GM18858 (cell line): Measurements from ENCODE around the gene PSME3IP1.
A peak's percentile ranks its signal among the peaks of the same experiment; 100 is the strongest.

ENCODE experiments used
- ATAC-seq: cut with Tn5 transposase; IDR thresholded peaks from one replicate; pipeline ENCODE4 v1.9.1; 2021; ENCODE audit not compliant: unreplicated experiment

The PSME3IP1 gene

DNA sequence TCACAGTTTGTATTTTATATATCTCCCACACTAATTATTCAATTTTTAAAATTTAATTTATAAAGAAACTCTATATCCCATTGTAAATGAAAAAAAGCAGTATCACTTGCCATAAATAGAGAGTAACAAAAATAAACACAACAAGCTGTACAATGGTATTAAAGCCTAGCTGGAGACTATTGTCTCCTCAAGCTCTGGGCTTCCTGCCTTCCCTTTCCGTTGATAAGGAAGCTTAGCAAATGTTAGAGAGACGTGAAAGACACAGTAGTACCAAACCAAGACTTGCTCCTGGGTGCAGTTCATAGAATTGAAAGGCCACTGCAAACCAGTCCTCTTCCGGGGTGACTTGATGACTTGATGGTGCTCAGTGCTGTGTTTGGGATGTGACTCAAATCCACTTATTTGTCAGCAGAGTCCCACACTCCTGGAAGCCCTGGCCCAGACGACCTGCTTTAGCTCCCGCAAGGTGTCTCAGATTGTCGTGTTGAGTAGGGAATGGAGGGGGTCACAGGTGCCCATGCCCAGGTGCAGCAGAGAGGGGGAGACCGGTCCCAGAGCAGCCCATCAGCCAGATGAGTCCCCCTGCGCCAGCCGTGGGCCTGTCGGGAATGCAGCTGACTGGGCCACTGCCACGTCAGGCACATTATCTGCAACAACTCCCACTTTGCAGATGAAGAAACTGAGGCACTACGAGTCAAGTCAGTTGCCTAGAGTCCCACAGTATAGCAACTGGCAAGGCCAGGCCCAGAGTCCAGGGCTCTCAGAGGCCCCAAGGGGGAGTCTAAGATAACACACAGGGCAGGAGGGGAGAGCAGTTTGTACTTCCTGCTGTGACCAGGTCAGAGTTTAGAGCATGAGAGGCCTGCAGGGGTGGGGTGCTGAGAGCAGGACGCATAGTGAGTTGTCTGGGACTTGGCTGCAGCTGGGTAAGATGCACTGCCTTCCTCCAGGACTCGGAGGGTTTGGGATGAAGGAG lies 40.5 kb downstream of the PSME3IP1 start:
- ATAC-seq: no peak

DNA sequence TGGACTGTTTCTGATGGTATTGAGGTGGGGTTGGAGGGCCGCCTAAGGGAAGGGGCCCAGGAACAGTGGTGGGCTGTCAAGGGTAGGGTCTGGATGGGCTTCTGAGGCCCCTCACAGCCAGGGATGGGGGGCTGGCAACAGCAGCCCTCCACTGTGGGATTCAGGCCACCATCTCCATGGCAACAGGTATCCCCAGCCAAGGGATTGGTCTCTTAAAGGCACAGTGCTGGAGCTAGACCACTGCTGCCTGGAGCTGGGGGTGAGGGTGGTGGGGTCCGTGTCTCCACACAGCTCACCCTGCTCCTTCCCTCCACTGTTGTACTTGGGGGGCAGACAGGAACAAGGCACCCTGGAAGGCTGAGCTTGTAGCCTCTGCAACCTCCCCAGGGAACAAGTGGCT lies 41.8 kb downstream of the PSME3IP1 start:
- no peak for ATAC-seq

DNA sequence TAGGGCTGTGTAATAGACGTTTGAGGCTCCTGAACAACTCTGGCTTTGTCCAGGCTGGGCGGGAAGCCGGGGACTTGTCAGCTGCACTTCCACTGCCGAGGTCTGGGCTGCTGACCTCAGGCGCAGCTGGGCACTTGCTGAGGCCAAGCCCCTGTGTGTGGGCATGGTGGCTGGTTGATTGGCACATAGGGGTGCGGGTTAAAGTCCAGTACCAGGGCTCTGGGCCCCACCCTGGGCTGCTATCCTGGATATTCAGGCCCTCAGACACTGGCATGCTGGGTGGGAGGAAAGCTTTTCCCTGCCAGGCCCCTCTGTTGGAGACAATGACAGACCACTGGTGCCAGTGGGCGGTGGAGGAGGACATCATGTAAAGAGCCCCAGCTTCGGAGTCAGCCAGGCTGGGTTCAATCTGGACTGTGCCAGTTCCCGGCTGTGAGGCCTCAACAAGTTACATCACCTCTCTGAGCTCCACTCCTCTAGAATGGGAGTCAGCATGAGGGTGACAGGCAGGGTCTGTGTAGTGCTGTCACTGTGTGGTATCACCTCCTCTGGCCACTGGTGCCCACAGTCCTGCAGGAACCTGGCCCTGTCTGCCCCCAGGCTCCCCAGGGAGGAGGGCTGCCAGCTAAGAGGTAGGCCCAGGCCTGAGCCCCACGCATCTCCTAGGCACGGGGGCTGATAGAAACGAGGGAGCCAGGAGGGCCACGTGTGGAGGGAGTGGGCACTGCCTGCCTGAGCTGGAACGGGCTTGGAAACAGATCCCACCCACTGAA lies 42.5 kb downstream of the PSME3IP1 start:
- no peak for ATAC-seq

DNA sequence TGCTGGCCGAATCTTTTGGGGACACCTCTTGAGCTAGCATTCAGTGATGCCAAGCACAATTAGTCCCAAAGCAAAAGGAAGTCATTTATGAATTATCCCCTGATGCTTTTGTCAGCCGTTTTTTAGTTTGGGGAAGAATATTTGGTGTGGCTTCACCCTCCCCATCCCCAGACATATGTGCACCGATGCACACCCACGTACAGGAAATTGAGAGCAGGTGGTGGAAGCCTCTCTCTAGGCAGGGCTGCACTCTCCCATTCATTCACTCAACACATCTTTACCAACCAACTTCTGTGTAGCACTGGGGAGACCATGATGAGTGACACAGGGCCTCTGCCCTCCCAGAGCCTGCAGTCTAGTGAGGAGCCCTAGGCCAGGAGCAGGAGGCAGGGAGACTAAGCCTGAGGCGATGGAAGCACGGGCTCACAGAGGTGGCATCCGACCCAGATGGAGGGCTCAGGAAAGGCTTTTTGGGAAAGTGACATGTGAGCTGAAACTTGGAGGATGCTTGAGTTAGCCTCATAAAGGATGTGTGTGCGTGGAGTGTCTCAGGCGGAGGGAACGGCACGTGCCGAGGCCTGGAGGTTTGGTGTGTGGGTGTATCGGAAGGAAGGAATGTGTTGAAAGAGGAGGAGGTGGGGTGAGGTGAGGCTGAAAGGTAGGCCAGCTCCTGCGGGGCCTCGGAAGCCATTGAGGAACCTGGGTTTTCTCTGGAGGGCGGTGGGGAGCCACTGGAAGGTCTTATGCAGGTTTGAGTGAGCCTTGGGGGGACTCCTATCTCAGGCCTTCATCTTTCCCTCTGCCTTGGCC lies 43.8 kb downstream of the PSME3IP1 start:
- no peak for ATAC-seq

DNA sequence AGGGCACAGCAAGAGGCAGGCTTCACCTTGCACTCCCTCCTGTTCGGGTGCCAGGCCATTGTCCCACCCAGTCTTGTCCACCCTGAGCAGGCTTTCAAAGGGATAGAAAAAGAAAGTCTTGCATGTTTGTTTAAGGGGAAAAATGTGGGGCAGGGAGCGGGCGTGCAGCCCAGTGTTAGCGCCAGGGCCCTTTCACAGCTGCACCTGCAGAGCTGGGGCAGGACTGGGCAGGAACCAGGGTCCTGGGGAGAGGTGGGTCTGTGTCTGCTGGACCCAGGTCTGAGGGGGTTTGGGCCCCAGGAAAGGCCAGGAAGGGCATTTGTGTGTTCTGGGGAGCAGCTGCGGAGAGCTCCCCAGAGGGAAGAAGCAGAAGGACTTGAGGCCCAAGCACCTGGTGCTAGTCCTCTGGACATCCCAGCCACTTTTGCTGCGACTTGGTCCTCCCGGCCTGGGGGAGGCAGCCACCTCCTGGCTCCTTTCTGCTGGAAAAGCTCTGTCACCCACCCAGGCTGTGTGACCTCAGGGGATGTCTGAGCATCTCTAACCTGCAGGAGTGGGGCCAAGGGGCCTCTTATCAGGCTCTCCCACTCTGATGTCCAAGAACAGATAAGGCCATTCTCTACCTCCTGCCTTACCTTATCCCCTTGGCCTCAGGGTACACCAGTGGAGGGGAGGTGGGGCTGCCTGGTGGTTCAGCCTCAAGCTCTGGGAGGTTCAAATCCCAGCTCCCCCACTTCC lies 44.7 kb downstream of the PSME3IP1 start:
- ATAC-seq: no peak

DNA sequence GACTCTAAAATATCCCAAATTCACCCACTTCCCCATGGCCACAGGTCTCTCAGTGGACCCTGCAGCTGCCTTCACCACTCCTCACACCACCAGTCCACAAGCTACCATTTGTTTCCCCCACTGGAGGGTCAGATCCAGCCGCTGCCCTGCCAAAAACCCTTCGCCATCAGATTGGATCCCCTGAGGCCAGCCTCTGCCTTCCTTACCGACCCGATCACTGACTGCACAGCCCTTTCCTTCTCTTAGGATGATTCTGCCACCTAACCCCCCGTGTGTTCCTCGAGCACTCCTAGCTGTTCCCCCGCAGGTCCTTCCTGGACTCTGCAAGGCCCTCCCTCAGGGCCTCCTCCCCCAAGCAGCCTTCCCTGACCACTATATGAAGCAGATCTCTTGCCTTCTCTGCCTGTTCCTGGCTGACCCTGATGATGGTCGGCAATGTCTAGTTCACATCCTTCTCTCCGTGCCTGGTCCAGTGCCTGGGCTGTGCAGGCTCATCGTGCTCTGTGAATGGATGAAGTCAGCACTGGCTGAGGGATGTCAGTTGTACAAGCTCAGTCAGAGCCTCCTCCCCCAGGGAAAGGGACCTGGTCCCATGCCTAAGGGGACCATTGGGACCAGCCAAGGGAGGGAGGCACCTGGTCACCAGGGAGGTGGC lies 47.4 kb downstream of the PSME3IP1 start:
- ATAC-seq: no peak

DNA sequence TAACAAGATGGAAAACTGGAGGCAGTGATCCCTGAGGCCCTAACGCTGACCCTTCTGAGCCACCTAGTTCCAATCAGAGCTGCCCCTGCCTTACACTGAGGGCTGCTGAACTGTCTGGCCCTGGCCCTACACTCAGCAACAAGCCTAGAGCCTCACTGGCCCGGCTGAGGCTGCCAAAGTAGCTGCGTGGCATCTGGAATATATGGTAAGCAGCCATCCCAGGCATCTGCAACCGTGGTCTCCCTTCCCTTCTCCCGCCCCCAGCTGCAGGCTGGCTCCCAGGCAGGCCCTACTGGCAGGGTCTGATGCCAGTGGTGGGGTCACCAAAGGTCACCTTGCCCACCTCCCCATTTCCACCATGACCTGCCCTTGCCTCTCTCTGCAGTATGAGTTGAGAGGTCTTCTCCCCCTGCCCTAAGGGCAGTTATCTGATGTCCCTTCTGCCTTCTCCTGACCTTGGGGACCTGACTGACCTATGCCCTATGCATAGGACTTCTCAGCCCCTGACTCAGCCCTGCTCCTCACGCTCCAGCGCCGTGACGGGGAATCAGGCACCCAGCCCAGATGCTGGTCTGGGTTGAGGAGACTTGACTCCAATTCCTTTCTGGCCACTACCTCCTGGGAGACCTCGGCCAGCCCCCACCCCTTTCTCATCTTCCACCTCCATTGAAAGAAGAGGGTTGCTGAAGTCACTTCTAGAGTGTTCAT lies 48.1 kb downstream of the PSME3IP1 start:
- ATAC-seq: no peak

DNA sequence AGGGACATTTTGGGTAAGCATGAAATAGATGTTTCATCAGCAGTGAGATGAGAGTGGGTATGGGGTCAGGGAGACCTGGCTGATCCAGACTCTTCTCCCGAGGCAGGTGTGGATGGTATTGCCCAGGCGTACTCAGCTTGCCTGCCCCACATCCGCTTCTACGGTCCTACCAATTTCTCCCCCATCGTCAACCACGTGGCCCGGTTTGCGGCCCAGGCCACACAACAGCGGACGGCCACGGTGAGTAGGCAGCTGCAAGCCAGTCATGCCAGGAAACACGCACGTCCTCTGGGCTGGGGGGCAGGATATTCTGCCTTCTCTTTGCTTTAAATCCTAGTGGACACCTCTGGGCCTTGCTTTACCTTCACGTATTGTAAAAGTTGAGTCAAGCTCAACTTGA lies 48.8 kb downstream of the PSME3IP1 start:
- ATAC-seq: no peak

DNA sequence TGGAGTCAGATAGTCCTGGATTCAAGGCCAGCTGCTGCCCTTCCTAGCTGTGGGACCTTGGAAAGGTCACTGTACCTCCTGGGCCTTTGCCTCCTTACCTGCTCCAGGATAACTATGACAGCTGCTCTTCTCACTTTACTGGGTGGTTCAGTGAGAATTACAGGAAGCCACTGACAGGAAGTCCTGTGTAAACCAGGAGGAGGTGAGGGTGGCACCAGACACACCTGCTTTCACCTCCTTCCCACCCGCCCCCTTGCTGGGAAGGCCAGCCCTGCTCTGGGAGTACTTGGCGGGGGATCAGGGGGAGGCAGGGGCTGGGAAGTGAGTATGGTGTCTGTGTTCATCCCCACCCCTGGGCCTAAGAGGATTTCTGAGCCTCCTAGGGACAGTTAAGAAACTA lies 50.9 kb downstream of the PSME3IP1 start:
- ATAC-seq: no peak

DNA sequence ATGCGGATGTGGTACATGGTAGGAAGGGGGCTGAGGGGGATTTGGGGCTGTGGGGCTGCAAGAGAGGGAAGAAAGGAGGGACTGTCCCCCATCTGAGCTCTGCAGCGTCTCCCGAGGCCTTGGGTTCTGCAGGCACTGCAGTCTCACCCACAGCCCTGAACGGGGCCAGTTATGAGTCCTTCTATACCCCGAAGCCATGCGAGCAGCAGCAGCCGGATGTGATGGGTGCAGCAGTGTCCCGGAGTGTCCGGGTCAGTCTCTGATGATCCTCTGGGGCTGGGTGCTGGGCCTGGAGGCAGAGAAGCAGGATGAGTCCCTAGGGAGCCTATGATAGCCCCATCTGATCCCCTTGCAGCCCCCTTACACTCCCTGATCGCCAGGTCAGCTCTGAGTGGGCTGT lies 52.0 kb downstream of the PSME3IP1 start:
- no peak for ATAC-seq

DNA sequence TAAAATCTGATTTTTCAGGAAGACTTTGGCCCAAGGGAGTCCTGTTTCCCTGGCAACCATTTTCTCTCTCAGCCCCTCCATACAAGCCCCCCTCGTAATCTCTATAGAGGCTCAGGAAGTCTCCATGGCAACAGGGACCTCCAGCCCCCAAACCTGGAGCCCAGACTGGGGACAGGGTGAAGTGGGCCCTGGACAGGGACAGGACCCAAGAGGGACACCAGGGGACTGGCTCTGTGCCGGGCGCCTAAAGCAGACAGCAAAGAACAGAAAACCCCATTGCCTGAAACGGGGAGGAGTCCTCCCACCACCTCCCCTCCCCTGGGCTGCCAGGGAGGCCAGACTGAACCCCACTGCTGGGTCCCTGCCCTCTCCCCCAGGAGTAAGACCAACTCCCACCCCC lies 52.8 kb downstream of the PSME3IP1 start:
- no peak for ATAC-seq

DNA sequence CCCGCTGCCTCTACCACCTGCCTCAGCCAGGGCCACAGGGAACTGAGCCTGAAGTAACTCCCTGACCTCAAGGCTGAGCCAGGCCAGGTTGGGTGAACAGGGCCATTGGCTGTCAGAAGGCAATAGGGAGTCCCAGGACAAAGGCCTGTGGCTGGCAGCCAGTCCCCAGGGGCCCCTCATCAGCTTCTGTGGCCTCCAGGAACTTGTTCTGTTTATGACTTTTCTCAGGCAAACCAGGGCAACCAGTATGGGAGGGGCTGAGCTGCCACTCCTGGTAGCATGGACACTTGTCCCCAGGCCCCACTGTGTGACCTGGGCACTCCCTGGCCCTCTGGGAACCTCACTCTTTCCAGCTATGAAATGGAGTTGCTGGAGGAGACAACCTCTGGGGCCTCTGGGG lies 53.4 kb downstream of the PSME3IP1 start:
- ATAC-seq: no peak

DNA sequence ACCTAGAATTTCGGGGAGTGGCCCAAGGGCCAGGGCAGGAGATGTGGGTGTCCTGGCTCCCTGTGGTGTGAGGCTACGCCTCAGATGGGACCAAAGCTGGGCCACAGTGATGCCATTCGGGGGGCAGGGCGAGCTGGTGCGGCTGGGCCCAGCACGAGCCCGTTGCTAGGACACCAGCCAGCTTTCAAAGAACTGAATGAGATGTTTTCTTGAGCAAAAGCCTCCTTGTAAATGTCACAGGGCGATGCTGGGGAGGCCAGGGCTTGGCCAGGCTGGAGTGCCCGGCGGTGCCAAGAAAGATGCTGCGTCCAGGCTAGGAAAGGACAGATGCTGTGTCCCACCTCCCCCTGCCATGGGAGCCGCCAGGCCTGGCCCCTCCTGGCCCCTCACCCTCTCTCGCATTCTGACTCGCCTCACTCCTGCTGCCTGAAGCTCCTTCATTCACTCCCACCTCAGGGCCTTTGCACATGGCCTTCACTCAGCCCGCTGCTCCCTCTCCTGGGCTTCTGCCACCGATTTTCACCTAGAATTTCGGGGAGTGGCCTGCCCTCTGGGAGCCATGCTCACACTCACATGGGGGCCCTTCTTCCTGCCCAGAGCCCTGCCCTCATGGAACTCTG lies 54.4 kb downstream of the PSME3IP1 start:
- ATAC-seq: no peak

DNA sequence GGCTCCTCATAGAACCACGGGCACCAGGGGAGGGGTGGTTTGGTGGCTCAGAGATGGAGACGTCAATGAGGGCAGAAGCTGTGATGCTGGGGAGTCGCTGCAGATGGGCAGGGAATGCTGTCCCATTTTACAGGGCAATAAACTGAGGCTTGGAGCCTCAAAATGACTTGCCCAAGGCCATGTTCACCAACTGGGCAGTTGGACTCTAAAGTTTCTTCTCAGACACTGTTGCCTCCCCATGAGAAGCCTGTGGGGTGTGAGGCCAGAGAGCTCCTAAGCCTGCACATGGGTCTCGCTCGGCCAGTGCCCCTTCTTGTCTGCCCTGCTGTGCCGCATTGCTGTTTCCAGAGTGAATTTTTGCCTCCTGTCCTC lies 54.9 kb downstream of the PSME3IP1 start:
- no peak for ATAC-seq

DNA sequence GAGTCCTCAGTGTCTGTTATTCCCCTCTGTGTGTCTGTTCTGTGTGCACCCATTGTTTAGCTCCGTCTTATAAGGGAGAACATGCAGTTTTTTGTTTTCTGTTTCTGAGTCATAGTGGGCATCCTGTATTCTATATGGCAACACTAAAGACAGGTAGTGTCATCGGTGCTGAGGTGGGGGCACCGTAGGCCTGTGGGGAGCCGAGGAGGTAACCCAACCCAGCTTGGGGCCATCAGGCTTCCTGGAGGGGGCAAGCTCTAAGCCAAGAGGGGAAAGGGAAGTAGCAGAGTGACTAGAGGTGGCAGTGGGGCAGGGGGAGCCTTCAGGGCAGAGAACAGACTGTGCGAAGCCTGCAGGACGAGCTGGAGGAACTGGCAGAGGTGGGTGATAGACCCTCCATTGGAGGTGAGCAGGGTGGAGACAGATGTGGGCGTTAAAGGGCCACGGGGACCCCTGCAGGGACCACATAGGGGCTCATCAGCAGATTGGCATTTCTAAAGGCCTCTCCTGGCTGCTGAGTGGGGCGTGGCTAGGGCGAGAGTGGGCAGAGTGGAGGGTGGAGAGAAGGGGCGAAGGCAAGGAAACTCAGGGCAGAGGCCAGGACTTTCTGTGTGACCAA lies 57.0 kb downstream of the PSME3IP1 start:
- peak; percentile 60 for ATAC-seq

DNA sequence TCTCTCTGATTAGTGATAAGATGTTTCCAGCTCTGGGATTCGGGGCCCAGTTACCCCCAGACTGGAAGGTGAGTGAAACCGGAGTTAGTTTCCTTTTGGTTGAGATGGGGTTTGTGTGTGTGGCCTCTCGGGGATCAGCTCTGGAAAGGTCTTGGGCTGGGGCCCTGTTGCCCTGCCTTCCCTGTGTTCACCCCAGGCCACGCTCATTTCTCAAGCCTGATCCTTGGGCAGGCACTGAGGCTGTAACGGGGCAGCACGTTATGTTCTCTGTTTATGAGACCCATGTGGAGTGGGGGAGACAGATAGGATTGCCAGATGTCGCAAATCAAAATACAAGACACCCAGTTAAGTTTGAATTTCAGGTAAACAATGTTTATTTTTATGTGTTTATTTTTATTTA lies 58.0 kb downstream of the PSME3IP1 start:
- no peak for ATAC-seq

DNA sequence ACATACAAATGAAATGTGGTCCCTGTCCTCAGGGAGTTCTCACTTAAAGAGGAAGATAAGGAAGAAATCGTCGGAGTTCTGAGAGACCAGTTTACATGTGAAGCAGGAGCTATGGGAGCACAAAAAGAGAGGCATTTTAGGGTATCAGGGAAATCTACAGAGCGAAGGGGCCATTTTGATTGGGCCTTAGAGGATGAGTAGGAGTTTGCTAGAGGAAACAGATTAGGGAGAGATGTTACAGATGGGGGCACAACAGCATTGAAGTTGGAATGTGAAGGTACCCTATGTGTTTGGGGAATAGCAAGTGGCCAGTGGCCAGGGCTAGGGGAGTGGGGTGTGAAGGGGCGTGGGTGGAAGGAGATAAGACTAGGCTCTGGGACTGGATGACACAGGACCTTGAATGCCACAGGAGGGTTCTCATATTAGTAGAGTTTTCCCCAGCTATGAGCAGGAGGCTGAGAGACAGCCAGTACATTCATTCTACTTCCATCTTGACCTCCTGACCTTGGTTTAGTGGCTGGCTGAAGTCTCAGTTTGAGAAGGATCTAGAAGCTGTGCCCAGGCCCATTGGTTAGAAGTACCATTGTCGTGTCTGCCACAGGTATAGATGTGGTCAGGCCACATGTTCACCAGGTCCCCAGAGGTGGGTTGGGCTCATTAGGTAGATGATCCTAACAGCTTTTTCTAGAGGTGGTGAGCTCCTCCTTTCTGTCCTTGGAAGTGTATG lies 58.6 kb downstream of the PSME3IP1 start:
- ATAC-seq: no peak

DNA sequence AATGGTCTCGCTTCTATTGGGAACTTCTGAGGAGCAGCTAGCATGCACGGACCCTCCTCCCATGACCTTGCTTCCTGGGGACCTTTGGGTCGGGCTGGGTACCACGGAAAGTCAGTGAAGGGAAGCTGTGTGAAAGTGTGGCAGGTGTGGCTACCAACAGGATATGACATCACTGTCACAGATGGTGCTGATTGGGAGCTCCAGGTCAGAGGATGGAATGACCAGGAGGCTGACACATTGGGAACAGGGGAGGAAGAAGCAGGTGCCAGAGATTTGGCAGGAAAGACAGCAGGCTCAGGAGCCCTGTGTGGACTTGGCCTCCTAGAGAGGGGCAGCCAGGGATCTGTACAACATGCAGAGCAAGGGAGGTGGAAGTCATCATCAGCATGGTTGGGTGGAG lies 59.4 kb downstream of the PSME3IP1 start:
- no peak for ATAC-seq
